Peyer's patch (tissue), 4 donors: ENCODE results near the gene CHSY3. TPM values are rescaled to one million over a fixed set of nuclear protein-coding genes. Genes with fewer than 3 reads are reported as not detected.

ENCODE experiments used
- DNase-seq, 3 donors: peaks; one replicate each; pipeline ENCODE4 v3.0.0-alpha.2; 2017 to 2019
- H3K27ac ChIP-seq, 4 donors: fragments of 200-600 bp; sonication (generic); one replicate each; pipeline ENCODE4 v1.5.1; 2016 to 2019
- H3K27me3 ChIP-seq, 2 donors: fragments of 200-600 bp; sonication (generic); one replicate each; pipeline ENCODE4 v1.5.1; 2019
- H3K36me3 ChIP-seq, 3 donors: fragments of 200-600 bp; sonication (generic); one replicate each; pipeline ENCODE4 v1.5.1; 2016 to 2019
- H3K4me1 ChIP-seq, 4 donors: fragments of 200-600 bp; sonication (generic); one replicate each; pipeline ENCODE4 v1.5.1; 2016 to 2019
- H3K4me3 ChIP-seq, 4 donors: fragments of 200-600 bp; sonication (generic); 1 replicate in 3 of 4; 2 replicates in 1 of 4; pipeline ENCODE4 v1.5.1; 2016 to 2019; ENCODE audit warnings: mild to moderate bottlenecking in 1 of 4
- H3K9me3 ChIP-seq, 4 donors: fragments of 200-600 bp; sonication (generic); one replicate each; pipeline ENCODE4 v1.5.1; 2016 to 2019; ENCODE audit warnings: mild to moderate bottlenecking in 1 of 4
- CTCF ChIP-seq, 6 experiments: fragments of 450-650 bp in 4 of 6; fragments of 200-600 bp in 2 of 6; sonication (generic) in 1 of 6; IDR thresholded peaks; one replicate each; pipeline ENCODE4 v1.5.1; 2017 to 2019; ENCODE audit warnings: antibody characterized with exemption in 6 of 6, mild to moderate bottlenecking in 3 of 6, moderate library complexity in 1 of 6
- POLR2A ChIP-seq, 2 donors: fragments of 450-650 bp; IDR thresholded peaks; one replicate each; pipeline ENCODE4 v1.5.1; 2017; ENCODE audit warnings: antibody characterized with exemption in 2 of 2, mild to moderate bottlenecking in 2 of 2, moderate library complexity in 2 of 2
- total RNA-seq, 4 donors: library from RNA; depleted of rRNA; stranded (reverse); fragments of >200 nt; gene quantifications; one replicate each; pipeline ENCODE4 v1.1.0, GENCODE V29; 2016

Gene CHSY3
- total RNA-seq, 4 donors from 2014 or later, result 0.35 to 2.5 (median 1.4) TPM

DNA sequence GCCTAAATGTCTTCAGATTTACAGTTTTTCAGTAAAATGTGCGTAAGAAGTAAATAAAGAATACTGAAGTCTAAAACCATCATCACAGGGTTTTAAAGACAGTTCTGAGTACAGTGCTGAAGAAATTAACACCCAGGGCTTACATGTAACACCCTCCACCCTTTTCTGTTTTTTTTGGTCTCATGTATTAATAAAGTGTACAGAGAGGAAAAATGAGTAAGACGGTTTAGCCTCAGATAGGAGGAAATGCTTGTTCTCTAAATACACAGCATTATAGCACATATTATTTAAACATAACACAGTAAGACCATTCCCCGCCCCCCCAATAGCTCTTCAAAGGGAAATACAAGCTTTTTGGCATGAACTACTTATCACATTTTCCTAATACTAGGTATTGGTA lies 119.3 kb downstream of the CHSY3 start:
- DNase-seq, result no peak
- Histone ChIP-seq H3K36me3 (no peaks in the 10 kb centered on the region), H3K4me3 (no peak overlapping the region), H3K4me1 (no peaks in the 10 kb centered on the region), H3K27ac (no peak overlapping the region), H3K27me3 (no peaks in the 10 kb centered on the region), H3K9me3 (no peaks in the 10 kb centered on the region)
- no peak for TF ChIP-seq CTCF (IDR thresholded peaks at IDR 0.05)
- TF ChIP-seq POLR2A (IDR thresholded peaks at IDR 0.05), result no peak

- DNase-seq, result no peak
- Histone ChIP-seq H3K27ac (no peak overlapping the region), H3K36me3 (no peaks in the 10 kb centered on the region), H3K4me1 (no peaks in the 10 kb centered on the region), H3K27me3 (no peaks in the 10 kb centered on the region), H3K4me3 (no peak overlapping the region), H3K9me3 (no peaks in the 10 kb centered on the region)
- TF ChIP-seq CTCF (IDR thresholded peaks at IDR 0.05), result no peak
- TF ChIP-seq POLR2A (IDR thresholded peaks at IDR 0.05), result no peak
Observed at GRCh38 chr5:130024006-130024405, 119.7 kb downstream of the CHSY3 start.

DNA sequence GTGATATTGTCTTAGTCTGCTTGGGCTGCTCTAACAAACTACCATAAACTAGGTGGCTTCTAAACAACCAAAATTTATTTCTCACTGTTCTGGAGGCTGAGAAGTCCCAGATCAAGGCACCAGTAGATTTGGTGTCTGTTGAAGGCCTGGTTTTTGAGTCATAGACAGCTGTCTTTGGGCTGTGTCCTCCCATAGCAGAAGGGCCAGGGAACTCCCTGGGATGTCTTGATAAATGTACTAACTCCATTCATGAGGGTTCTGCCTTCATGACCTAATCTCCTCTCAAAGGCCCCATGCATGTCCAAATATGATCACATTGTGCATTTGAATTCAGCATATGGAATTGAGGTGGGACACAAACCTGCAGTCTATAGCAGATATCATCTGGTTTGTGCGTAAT lies 121.2 kb downstream of the CHSY3 start:
- H3K36me3 ChIP-seq, result no peaks in the 10 kb centered on the region
- no peak overlapping the region for H3K4me3 ChIP-seq
- no peak overlapping the region for H3K27ac ChIP-seq
- H3K4me1 ChIP-seq, result no peaks in the 10 kb centered on the region
- no peaks in the 10 kb centered on the region for H3K27me3 ChIP-seq
- no peak for TF ChIP-seq CTCF (IDR thresholded peaks at IDR 0.05)
- TF ChIP-seq POLR2A (IDR thresholded peaks at IDR 0.05), result no peak
- DNase-seq, result no peak
- H3K9me3 ChIP-seq, result no peaks in the 10 kb centered on the region

- no peak for DNase-seq
- Histone ChIP-seq H3K27ac (no peak overlapping the region), H3K36me3 (no peaks in the 10 kb centered on the region)
Observed at GRCh38 chr5:130032807-130033206, 128.5 kb downstream of the CHSY3 start.

DNA sequence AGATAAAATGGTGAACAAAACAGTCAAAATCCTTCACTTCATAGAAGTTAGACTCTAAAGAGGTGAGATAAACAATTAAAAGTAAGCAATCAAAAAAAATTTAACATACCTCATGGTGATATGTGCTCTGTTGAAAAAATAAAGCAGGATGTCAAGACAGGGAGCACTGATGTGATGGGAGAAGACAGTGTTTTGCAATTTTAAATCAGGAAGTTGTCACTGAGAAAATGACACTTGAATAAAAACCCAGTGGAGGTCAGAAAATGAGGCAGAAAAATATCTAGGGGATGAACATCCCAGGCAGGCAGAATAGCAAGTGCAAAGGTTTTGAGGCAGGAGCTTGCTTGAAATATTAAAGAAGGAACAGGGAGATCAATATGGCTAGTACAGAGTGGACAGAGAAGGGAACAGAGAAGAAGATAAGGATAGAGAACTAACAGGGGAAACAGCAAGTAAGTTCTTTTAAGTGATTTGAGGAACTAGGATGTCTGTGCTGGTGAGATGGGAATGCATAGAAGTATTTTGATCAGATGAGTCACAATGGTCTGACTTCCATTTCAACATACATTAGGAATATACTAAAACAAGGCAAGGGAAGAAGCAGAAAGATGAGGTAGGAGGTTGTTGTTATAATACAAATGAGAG lies 130.4 kb downstream of the CHSY3 start:
- no peaks in the 10 kb centered on the region for H3K9me3 ChIP-seq
- H3K4me3 ChIP-seq, result no peak overlapping the region
- no peak overlapping the region for H3K27ac ChIP-seq
- no peak for TF ChIP-seq POLR2A (IDR thresholded peaks at IDR 0.05)
- H3K36me3 ChIP-seq, result no peaks in the 10 kb centered on the region
- H3K27me3 ChIP-seq, result no peaks in the 10 kb centered on the region
- no peaks in the 10 kb centered on the region for H3K4me1 ChIP-seq
- DNase-seq, result no peak

More at GRCh38 chr5:130032807-130033206, 128.5 kb downstream of the CHSY3 start:
- Histone ChIP-seq H3K9me3 (no peaks in the 10 kb centered on the region), H3K4me3 (no peak overlapping the region), H3K4me1 (no peaks in the 10 kb centered on the region), H3K27me3 (no peaks in the 10 kb centered on the region)
- TF ChIP-seq POLR2A (IDR thresholded peaks at IDR 0.05) (no peak), CTCF (IDR thresholded peaks at IDR 0.05) (no peak)

DNA sequence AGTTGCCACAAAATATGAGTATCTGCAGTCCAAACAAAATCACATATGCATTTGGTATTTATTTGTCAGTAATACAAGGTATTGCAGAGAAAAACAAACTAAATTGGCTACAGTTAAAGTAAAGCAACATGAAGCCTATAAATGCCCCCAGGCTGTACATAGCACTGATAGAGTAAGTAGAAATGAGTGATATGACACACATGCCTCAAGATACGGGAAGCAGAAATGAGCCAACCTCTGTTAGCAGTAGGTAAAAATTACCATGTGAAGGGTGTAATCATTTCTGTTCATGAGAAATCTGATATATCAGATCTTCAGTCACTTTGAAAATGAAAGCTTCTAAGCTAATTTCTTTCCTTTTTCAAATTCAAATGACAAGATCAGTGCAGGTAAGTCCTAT lies 131.1 kb downstream of the CHSY3 start:
- TF ChIP-seq POLR2A (IDR thresholded peaks at IDR 0.05) (no peak), CTCF (IDR thresholded peaks at IDR 0.05) (no peak)
- Histone ChIP-seq H3K9me3 (no peaks in the 10 kb centered on the region), H3K27ac (no peak overlapping the region), H3K4me3 (no peak overlapping the region), H3K4me1 (no peaks in the 10 kb centered on the region), H3K36me3 (no peaks in the 10 kb centered on the region), H3K27me3 (no peaks in the 10 kb centered on the region)
- DNase-seq, result no peak
